ENCODE measurements around the gene LENG1. TPM values are rescaled to one million over a fixed set of nuclear protein-coding genes. Genes with fewer than 3 reads are reported as not detected.
A peak's percentile ranks its signal among the peaks of the same experiment; 100 is the strongest.

LENG1 gene
- total and polyA plus RNA-seq, 7 donors: 7.8 to 11.5 (median 8.6) TPM

GRCh38 chr19:54145541-54146158, 13.9 kb downstream of the LENG1 start:
- Histone ChIP-seq H3K27ac (no peak overlapping the region), H3K36me3 (peaks cover 76 to 92% (median 78%) of the 10 kb centered on the region in 4 donors), H3K27me3 (no peaks in the 10 kb centered on the region), H3K4me1 (peaks cover 0 to 28% (median 10%) of the 10 kb centered on the region in 4 donors), H3K4me3 (no peak overlapping the region), H3K9me3 (no peaks in the 10 kb centered on the region)
- DNase-seq: no peak
- WGBS, 2 donors: 93 to 95% methylated on average over 28 of the region's 28 CpGs
- TF ChIP-seq POLR2A (IDR thresholded peaks at IDR 0.05) (no peak), POLR2AphosphoS5 (IDR thresholded peaks at IDR 0.05) (no peak), CTCF (IDR thresholded peaks at IDR 0.05) (no peak), EP300 (IDR thresholded peaks at IDR 0.05) (no peak)
- intact Hi-C loops (cut with DNase I): no loop called here

- WGBS, 2 donors: 85 to 89% methylated on average over 7 of the region's 7 CpGs
- Histone ChIP-seq H3K4me1 (peaks cover 0 to 46% (median 36%) of the 10 kb centered on the region in 4 donors), H3K27me3 (no peaks in the 10 kb centered on the region), H3K4me3 (no peak overlapping the region), H3K9me3 (no peaks in the 10 kb centered on the region), H3K36me3 (peaks cover 45 to 58% (median 48%) of the 10 kb centered on the region in 4 donors), H3K27ac (no peak overlapping the region)
- intact Hi-C loops (cut with DNase I): no loop called here
- TF ChIP-seq POLR2AphosphoS5 (IDR thresholded peaks at IDR 0.05) (no peak), CTCF (IDR thresholded peaks at IDR 0.05) (no peak), POLR2A (IDR thresholded peaks at IDR 0.05) (no peak), EP300 (IDR thresholded peaks at IDR 0.05) (no peak)
- DNase-seq: no peak
These were observed 17.2 kb downstream of the LENG1 start for GRCh38 chr19:54142166-54142780.

GRCh38 chr19:54141356-54141755, 18.2 kb downstream of the LENG1 start:
- Histone ChIP-seq H3K4me1 (peaks cover 0 to 43% (median 37%) of the 10 kb centered on the region in 4 donors), H3K4me3 (no peak overlapping the region), H3K27ac (no peak overlapping the region), H3K27me3 (no peaks in the 10 kb centered on the region), H3K9me3 (no peaks in the 10 kb centered on the region), H3K36me3 (peaks cover 36 to 49% (median 38%) of the 10 kb centered on the region in 4 donors)
- no peak for DNase-seq
- 83 to 93% methylated on average over 3 of the region's 3 CpGs for WGBS, 2 donors
- TF ChIP-seq POLR2A (IDR thresholded peaks at IDR 0.05): no peak
- TF ChIP-seq EP300 (IDR thresholded peaks at IDR 0.05): no peak
- intact Hi-C loops (cut with DNase I): no loop called here

GRCh38 chr19:54138489-54139256, 20.8 kb downstream of the LENG1 start:
- Histone ChIP-seq H3K36me3 (peaks cover 11 to 22% (median 12%) of the 10 kb centered on the region in 4 donors), H3K9me3 (no peaks in the 10 kb centered on the region), H3K4me1 (peaks cover 0 to 51% (median 44%) of the 10 kb centered on the region in 4 donors), H3K4me3 (peak overlapping the region; percentile 99 to 100 (median 100)), H3K27ac (peak overlapping the region; percentile 96 to 99 (median 96)), H3K27me3 (no peaks in the 10 kb centered on the region)
- DNase-seq: no peak
- intact Hi-C loops (cut with DNase I): loop anchor here (2.0 kb wide), 1 partner anchor 20 kb away; the partner anchor contains the start of gene LENG1
- no peak for TF ChIP-seq POLR2A (IDR thresholded peaks at IDR 0.05)
- TF ChIP-seq POLR2AphosphoS5 (IDR thresholded peaks at IDR 0.05): no peak
- TF ChIP-seq EP300 (IDR thresholded peaks at IDR 0.05): no peak
- TF ChIP-seq CTCF (IDR thresholded peaks at IDR 0.05): no peak
- WGBS, 2 donors: 25 to 35% methylated on average over 31 of the region's 31 CpGs
